IPS-18a (cell line): Measurements from ENCODE around the gene GNAQ.

Source experiments
- H3K27ac ChIP-seq: one replicate; pipeline ENCODE4 v1.5.1; 2013; ENCODE audit warnings: low read length
- H3K27me3 ChIP-seq: one replicate; pipeline ENCODE4 v1.6.1; 2013; ENCODE audit warnings: mild to moderate bottlenecking, low read length; ENCODE audit not compliant: control insufficient read depth, insufficient read depth
- H3K36me3 ChIP-seq: one replicate; pipeline ENCODE4 v1.6.1; 2013; ENCODE audit warnings: low read depth, low read length; ENCODE audit not compliant: control insufficient read depth
- H3K4me1 ChIP-seq: one replicate; pipeline ENCODE4 v1.6.1; 2013; ENCODE audit warnings: low read depth, low read length; ENCODE audit not compliant: control insufficient read depth
- H3K4me3 ChIP-seq: one replicate; pipeline ENCODE4 v1.5.1; 2013; ENCODE audit warnings: low read length
- H3K9ac ChIP-seq: one replicate; pipeline ENCODE4 v1.6.1; 2013; ENCODE audit warnings: mild to moderate bottlenecking, low read length, moderate library complexity
- H3K9me3 ChIP-seq: one replicate; pipeline ENCODE4 v1.6.1; 2013; ENCODE audit warnings: low read depth, low read length; ENCODE audit not compliant: control insufficient read depth

The GNAQ gene

DNA sequence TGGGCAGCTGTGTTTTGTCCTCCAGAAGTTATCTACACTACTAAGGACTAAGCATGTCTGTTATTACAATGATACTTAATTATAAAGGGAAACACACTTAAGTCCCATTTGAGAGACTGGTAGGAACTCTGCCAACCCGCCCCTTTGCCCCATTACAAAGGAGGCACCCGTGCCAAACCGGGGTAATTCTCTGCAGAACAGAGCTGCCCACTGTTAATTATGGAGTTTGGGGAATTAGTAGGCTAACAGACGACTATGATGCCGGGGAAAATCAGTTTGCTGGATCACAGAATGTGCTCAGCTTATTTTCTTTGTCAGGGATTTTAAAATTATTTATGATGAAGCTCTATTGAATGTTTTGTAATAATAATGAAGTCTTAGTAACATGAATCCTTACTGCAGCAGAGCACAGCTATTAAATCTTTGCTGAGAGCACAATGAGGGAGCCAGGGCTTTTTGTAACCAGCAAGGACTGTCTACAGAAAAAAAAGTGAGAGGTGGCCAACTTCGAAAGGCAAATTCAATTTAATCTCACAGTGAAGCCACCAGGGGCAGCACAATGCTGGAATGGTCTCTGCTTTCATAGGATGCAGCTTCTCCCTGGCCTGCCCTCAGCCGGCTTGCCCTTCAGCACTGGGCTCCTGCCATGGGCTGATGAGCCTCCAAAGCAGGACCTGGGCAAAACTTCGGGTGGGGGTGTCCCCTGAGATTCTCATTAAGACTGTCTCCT is 134.5 kb downstream of the GNAQ start:
- no peak overlapping the region for H3K27ac ChIP-seq
- H3K36me3 ChIP-seq = no peaks in the 10 kb centered on the region
- peaks cover 13% of the 10 kb centered on the region for H3K4me1 ChIP-seq
- H3K27me3 ChIP-seq = no peaks in the 10 kb centered on the region
- no peak overlapping the region for H3K9ac ChIP-seq
- H3K4me3 ChIP-seq = no peak overlapping the region
- H3K9me3 ChIP-seq = no peaks in the 10 kb centered on the region

GRCh38 chr9:77896269-77896937 is 135.2 kb downstream of the GNAQ start:
- H3K27me3 ChIP-seq = no peaks in the 10 kb centered on the region
- H3K9ac ChIP-seq = no peak overlapping the region
- no peaks in the 10 kb centered on the region for H3K36me3 ChIP-seq
- no peak overlapping the region for H3K4me3 ChIP-seq
- H3K4me1 ChIP-seq = peaks cover 17% of the 10 kb centered on the region
- no peak overlapping the region for H3K27ac ChIP-seq
- H3K9me3 ChIP-seq = no peaks in the 10 kb centered on the region

- Histone ChIP-seq H3K4me3 (no peak overlapping the region), H3K27ac (no peak overlapping the region), H3K4me1 (peaks cover 19% of the 10 kb centered on the region), H3K9me3 (no peaks in the 10 kb centered on the region), H3K9ac (no peak overlapping the region), H3K36me3 (no peaks in the 10 kb centered on the region), H3K27me3 (no peaks in the 10 kb centered on the region)
These were observed 137.9 kb downstream of the GNAQ start for GRCh38 chr9:77893706-77894105.

DNA sequence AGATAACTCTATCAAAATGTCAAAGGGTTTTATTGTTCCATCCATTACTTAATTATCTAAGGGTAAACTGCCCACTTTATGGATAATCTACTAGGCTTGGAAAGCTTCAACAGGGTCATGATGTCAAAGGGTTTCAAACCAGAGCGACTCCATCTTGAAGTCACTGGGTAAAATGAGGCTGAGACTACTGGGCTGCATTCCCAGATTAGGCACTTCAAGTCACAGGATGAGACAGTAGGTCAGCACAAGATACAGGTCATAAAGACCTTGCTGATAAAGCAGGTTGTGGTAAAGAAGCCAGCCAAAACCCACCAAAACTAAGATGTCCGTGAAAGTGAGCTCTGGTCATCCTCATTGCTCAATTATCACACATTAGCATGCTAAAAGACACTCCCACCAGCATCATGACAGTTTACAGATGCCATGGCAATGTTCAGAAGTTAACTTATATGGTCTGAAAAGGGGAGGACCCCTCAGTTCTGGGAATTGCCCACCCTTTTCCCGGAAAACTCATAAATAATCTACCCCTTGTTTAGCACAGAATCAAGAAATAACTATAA is 138.6 kb downstream of the GNAQ start:
- H3K36me3 ChIP-seq = no peaks in the 10 kb centered on the region

DNA sequence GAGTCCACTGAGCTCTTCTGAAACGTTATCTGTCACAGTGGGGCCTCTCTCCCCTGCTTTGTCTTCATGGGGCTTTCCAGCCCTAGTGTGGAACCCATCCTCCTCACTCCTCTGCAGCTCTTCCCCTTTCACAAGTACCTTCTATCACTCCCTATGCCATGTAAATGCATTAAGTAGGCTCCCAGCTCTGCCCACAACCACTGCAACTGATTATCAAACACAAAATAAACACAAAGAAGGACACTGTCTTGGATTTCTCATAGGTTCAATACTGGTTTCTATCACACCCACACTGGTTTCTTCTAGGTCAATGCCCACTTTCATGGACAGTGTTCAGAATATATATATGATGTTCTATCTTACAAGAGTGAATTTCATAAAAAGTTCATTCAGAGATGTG is 139.4 kb downstream of the GNAQ start:
- no peaks in the 10 kb centered on the region for H3K27me3 ChIP-seq
- H3K4me1 ChIP-seq = peaks cover 19% of the 10 kb centered on the region
- H3K9me3 ChIP-seq = no peaks in the 10 kb centered on the region
- no peak overlapping the region for H3K27ac ChIP-seq
- H3K36me3 ChIP-seq = no peaks in the 10 kb centered on the region
- H3K9ac ChIP-seq = no peak overlapping the region
- H3K4me3 ChIP-seq = no peak overlapping the region

More for the DNA sequence above, 138.6 kb downstream of the GNAQ start:
- Histone ChIP-seq H3K9ac (no peak overlapping the region), H3K4me1 (peaks cover 19% of the 10 kb centered on the region), H3K9me3 (no peaks in the 10 kb centered on the region), H3K27me3 (no peaks in the 10 kb centered on the region), H3K4me3 (no peak overlapping the region), H3K27ac (no peak overlapping the region)

DNA sequence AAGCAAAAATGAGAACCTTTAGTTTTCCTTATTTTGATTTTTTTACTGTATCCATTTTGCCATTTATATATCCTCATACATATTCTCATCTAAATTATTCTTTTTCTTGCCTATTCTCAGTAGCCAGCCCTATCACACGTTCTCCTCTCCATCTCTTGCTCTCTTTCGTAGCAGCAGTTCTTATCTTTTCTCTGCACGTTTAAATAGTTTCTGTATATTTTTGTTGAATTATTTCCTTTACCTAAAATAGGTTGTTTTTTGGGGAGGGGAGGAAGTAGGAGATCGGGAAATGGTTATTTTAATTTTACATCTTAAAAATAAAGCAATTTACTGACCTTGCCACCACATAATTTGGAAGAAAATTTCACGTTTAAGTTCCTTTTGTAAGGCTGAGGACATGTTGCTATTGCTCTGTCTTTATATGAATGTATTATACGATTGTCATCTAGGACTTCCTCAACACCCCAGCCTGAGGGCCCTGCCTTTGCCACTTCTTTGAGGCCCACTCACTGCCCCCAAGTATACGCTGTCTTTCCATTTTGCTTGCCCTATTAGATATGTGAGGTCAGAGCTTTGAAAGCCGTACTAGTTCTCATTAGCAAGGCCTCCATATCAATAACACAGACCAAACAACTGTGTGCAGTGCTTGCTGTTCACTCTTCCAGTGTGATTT is 140.3 kb downstream of the GNAQ start:
- H3K27ac ChIP-seq = peak overlapping the region; percentile 14

DNA sequence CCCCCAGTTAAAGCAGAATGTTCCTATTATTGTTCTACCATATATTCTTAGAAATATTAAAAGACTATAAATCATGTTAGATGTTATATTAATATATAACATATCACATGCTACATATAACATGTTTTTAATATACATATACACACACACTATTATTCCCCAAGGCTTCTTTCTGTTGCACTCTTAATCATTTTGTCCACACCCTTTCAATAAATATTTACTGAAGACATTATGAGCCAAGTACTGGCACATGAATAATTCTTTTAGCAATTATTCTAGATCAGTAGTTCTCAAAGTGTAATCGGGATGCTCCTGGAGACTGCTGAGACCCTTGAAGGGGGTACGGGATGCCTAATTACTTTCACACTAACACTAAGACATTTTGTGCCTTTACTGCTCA is 143.9 kb downstream of the GNAQ start:
- H3K36me3 ChIP-seq = no peaks in the 10 kb centered on the region
- no peak overlapping the region for H3K9ac ChIP-seq
- no peaks in the 10 kb centered on the region for H3K27me3 ChIP-seq
- H3K4me3 ChIP-seq = no peak overlapping the region
- peaks cover 38% of the 10 kb centered on the region for H3K4me1 ChIP-seq
- H3K27ac ChIP-seq = no peak overlapping the region
- H3K9me3 ChIP-seq = no peaks in the 10 kb centered on the region

More for the DNA sequence above, 140.3 kb downstream of the GNAQ start:
- H3K36me3 ChIP-seq = no peaks in the 10 kb centered on the region
- H3K27me3 ChIP-seq = no peaks in the 10 kb centered on the region
- no peaks in the 10 kb centered on the region for H3K9me3 ChIP-seq
- no peak overlapping the region for H3K9ac ChIP-seq
- peaks cover 19% of the 10 kb centered on the region for H3K4me1 ChIP-seq
- H3K4me3 ChIP-seq = no peak overlapping the region

DNA sequence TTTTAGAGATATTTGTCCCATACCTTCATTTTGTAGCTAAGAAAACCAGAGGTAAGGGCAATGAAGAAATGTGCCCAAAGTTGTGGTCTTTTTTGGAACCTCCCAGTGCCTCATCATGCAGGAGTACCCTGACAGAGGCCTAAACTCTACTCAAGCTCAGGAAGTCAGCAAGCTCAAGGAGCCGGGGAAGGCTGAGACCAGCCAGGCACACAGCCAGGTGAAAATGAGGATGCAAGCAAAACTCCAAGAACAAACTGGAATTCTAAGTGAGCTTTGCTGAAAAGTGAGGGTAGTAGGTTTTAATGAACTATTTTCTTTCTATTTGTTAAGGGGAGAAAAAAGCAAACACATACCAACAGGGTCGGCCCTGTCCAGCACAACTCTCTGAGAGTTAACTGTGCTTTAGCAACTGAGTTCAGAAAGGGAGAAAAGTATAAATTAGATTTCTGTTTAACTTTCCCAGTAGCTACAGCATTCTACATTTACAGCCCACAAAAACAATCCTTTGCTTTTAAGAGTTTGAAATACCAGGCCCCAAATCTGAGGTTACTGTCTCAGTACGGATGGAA is 146.4 kb downstream of the GNAQ start:
- no peaks in the 10 kb centered on the region for H3K36me3 ChIP-seq

GRCh38 chr9:77883846-77884771 is 147.5 kb downstream of the GNAQ start:
- H3K27me3 ChIP-seq = no peaks in the 10 kb centered on the region
- H3K4me3 ChIP-seq = no peak overlapping the region
- H3K36me3 ChIP-seq = no peaks in the 10 kb centered on the region
- H3K9ac ChIP-seq = no peak overlapping the region
- no peaks in the 10 kb centered on the region for H3K9me3 ChIP-seq
- no peak overlapping the region for H3K27ac ChIP-seq
- H3K4me1 ChIP-seq = peaks cover 26% of the 10 kb centered on the region

More for the DNA sequence above, 146.4 kb downstream of the GNAQ start:
- H3K9me3 ChIP-seq = no peaks in the 10 kb centered on the region
- H3K9ac ChIP-seq = no peak overlapping the region
- H3K4me1 ChIP-seq = peaks cover 26% of the 10 kb centered on the region
- no peak overlapping the region for H3K4me3 ChIP-seq
- no peak overlapping the region for H3K27ac ChIP-seq
- no peaks in the 10 kb centered on the region for H3K27me3 ChIP-seq

- no peaks in the 10 kb centered on the region for H3K27me3 ChIP-seq
- no peaks in the 10 kb centered on the region for H3K36me3 ChIP-seq
- no peak overlapping the region for H3K27ac ChIP-seq
- H3K4me3 ChIP-seq = no peak overlapping the region
- peaks cover 26% of the 10 kb centered on the region for H3K4me1 ChIP-seq
- no peaks in the 10 kb centered on the region for H3K9me3 ChIP-seq
- no peak overlapping the region for H3K9ac ChIP-seq
These were observed 148.5 kb downstream of the GNAQ start for GRCh38 chr9:77883133-77883532.
